Inflammatory macrophage treated with lipopolysaccharide for 4 hours (primary cell): ENCODE data around the gene KLHL10.
"Not testable (repeated sequence)": the region's sequence is repeated elsewhere in the genome, so short reads cannot be mapped to it uniquely, and the experiment has no call there.

Experiments used
- DNase-seq: peaks from one replicate; pipeline ENCODE4 v3.0.0-alpha.2; 2020

The KLHL10 gene

GRCh38 chr17:41860254-41860931, 22.8 kb downstream of the KLHL10 start:
- DNase-seq, result no peak

DNA sequence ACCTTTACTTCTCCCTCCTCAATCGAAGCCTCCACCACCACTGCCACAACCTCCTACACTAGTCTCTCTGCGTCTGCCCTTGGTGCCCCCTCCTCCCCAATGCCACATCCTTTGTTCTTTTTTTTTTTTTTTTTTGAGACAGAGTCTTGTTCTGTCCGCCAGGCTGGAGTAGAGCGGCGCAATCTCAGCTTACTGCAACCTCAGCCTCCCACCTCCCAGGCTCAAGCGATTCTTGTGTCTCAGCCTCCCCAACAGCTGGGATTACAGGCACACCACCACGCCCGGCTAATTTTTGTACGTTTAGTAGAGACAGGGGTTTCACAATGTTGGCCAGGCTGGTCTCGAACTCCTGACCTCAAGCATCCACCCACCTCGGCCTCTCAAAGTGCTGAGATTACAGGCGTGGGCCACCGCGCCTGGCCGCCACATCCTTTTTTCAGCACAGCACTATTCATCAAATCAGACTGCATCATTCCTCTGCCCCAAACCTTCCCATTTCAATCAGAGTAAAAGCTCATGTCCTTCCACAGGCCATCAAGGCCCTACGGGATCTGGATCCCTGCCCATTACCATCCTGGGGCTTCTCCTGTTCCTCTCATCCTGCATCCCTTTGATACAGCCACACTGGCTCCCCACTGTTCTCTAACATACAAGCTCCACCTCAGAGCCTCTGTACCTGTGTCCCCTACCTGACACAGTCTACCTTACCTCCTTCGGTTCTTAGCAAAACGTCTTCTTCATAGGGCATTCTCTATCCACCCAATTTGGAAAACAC, 25.6 kb downstream of the KLHL10 start:
- peak; percentile 2 for DNase-seq

DNA sequence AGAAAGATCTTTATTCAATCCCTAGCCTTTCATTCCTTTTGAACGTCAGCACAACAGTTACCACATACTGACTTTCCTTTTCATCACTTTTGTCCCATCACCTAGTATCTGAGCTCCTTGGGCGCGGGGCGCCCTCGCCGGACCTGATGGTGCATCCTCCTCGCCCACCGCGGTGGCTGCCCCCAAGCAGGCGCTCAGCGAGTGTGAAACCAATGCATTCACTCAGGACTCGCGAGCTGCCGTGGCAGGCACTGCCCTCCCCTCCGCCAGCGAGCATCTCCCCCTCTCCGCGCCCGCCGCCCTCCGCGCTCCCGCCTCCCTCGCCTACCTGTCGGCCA, 26.8 kb downstream of the KLHL10 start:
- peak; percentile 6 for DNase-seq

GRCh38 chr17:41864836-41865595, 27.4 kb downstream of the KLHL10 start, which contains the start of gene KLHL11:
TSS of gene KLHL11 (minus strand) at chr17:41865423. CDS start at chr17:41865370, 53 bp downstream.
- peak; percentile 90 for DNase-seq

DNA sequence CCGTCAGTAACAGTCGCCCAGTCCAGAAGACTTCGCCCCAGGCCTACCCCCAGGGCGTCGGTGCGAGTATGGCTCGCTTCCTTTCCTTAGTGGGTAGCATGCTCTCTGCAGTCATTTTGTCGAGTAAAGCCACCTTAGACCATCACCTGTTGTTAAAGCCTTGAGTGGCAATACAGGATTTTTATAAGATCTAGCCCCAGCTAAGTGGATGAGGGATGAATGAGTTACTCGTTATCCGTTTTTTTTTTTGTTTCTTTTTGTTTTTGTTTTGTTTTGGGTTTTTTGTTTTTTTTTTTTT, 27.9 kb downstream of the KLHL10 start:
- DNase-seq, result no peak

- no peak for DNase-seq
Observed at GRCh38 chr17:41868568-41868967, 30.9 kb downstream of the KLHL10 start.

- DNase-seq, result no peak
Observed at GRCh38 chr17:41869426-41869825, 31.8 kb downstream of the KLHL10 start.

GRCh38 chr17:41870097-41870496, 32.5 kb downstream of the KLHL10 start:
- no peak for DNase-seq

DNA sequence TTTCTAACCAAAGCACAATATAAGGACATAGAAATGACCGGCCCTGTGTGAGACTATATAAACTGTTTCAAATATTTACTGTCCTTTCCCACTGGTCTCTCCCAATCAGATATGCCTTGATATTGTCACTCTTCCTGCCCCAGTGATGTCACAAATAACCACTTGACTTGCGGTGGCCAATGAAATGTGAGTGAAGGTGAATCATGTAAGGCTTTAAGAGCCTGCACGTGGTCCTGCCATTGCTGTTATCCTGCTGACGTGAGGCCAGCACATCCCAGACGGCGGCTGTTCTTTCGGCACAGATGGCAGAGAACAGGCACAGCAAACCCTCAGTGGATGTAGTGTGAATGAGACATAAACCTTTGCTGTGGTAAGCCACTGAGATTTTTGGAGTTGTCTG, 33.0 kb downstream of the KLHL10 start:
- no peak for DNase-seq

DNA sequence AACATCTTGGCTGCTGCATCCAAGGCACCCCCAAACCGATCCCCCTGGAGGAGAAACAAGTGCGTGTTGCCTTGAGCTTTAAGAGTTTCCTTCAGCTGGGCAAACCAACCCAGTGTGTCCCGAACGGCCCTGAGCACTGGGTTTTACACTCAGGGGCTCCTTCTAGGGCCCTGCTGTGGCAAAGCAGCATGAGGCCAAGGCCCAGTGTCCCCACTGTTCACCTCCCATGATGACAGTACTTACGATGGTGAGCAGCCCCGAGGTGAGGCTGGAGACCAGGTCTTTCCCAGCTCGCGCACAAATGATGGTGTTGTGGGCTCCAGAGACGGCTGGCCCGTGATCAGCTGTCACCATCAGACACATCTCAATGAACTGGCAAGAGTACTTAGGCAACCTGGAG, 34.2 kb downstream of the KLHL10 start:
- DNase-seq, result no peak

- no peak for DNase-seq
Observed at GRCh38 chr17:41873559-41874292, 36.1 kb downstream of the KLHL10 start.

DNA sequence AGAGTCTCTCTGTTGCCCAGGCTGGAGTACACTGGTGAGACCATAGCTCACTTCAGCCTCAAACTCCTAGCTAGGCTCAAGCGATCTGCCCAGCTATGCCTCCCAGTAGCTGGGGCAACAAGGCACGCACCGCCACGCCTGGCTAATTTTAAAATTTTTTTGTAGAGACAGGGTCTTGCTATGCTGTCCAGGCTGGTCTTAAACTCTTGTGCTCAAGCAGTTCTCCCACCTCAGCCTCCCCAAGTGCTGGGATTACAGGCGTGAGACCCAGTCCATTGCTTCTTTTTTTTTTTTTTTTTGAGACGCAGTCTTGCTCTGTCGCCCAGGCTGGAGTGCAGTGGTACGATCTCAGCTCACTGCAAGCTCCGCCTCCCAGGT, 36.7 kb downstream of the KLHL10 start:
- DNase-seq, result not testable (repeated sequence)

- DNase-seq, result no peak
Observed at GRCh38 chr17:41880130-41880529, 42.5 kb downstream of the KLHL10 start.

GRCh38 chr17:41882756-41883155, 45.1 kb downstream of the KLHL10 start:
- no peak for DNase-seq

DNA sequence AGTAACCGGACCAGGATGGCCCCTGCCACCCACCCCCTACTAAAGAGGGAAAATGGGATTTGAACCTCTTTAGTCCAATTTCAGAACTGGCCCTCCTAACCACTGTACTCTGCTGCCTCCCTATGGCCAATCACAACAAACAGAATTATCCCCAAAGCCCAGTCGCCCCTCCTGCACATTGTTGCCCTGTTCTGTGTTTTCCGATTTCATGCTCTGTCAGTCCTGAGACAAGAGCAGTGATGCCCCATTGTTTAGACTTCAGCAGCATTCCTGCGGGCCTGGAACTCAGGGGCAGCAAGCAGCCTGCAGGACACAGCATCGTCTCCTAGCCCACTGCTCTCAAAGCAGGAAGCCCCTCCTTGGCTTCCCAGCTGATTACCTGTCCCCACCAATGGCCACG, 48.1 kb downstream of the KLHL10 start:
- no peak for DNase-seq

DNA sequence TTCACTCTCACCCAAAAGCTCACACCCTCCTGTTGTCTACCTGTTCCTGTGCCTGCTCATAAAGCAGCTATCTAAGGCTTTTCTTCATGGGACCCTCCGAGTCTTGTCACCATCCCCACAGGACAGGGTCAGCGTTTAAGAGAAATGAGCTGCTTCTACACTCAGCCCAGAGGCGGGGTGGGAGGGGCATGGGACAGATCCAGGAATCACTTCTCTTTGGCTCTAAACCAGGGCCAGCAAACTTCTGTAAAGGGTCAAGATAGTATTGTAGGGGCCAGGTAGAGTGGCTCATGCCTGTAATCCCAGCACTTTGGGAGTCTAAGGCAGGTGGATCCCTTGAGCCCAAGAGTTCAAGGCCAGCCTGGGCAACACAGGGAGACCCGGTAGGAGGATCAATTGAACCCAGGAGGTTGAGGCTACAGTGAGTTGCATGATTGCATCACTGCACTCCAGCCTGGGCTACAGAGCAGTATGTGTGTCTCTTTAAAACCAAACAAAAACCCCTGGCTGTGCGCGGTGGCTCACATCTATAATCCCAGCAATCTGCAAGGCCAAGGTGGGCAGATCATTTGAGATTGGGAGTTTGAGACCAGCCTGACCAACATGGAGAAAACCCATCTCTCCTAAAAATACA, 50.8 kb downstream of the KLHL10 start:
- DNase-seq, result no peak

DNA sequence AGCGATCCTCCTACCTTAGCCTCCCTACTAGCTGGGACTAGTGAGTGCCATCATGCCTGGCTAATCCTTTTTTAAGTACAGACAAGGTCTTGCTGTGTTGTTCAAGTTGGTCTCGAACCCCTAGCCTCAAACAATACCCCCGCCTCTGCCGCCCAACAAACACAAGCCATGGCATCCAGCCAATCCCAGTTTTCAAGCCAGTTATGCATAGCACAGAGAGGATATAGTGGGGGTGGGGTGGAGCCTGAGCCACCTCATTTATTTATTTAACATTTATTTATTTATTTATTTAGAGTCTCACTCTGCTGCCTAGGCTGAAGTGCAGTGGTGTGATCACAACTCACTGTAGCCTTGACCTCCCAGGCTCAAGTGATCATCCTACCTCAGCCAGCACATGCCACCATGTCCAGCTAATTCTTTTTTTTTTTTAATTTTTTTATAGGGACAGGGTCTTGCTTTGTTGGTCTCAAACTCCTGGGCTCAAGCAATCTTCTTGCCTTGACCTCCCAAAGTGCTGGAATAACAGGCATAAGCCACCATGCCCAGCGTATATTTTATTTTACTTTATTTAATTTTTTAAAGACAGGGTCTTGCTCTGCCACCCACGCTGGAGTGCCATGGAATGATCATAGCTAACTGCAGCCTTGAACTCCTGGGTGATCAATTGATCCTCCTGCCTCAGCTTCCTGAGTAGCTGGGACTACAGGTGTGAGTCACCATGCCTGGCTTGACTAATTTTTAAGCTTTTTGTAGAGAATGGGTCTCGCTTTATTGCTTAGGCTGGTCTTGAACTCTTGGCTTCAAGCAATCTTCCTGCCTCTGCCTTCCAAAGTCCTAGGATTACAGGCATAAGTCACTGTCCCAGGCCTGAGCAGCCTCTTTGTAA, 53.8 kb downstream of the KLHL10 start:
- DNase-seq, result no peak

DNA sequence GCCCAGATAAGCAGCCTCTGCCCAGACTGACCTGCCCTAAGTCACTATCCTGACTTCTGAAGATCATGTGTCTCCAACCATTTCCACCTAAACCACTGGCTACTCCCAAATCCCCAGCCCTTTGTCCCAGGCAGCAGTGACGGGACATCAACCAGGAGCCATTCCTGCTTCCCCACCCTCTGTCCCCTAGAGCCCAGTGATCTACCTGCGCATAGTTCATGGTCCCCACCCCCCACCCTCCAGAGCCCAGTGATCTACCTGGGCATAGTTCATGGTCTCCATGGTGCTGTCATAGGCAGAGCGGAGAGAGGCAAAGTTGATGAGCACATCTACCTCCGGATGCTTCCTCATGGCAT, 54.4 kb downstream of the KLHL10 start:
- no peak for DNase-seq

GRCh38 chr17:41893384-41893783, 55.8 kb downstream of the KLHL10 start:
- no peak for DNase-seq

DNA sequence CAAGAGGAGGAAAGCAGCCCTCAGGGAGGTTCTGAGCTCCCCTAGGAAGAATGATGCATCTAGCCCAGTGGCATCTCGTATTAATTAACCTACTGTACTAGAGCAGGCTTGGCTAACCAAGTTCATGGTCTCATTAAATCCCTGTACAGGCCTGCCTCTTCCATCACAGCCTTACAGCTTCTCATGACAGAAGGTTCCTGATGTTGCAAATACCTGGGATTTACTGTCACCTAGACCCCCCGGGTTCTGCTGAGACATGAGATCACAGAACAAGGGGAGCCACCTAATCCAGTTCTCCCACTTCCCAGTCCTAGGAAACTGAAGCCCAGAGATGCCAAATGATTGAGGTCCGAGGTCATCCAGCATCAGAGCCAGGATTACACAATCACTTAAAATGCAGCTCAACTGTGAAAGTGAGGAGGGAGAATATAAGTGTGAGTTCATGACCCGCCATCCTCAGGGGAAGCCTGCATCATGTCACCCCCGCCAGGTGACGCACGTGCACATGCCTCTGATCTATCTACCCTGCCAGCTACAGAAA, 57.2 kb downstream of the KLHL10 start:
- DNase-seq, result no peak

GRCh38 chr17:41895617-41896016, 58.0 kb downstream of the KLHL10 start:
- DNase-seq, result no peak

DNA sequence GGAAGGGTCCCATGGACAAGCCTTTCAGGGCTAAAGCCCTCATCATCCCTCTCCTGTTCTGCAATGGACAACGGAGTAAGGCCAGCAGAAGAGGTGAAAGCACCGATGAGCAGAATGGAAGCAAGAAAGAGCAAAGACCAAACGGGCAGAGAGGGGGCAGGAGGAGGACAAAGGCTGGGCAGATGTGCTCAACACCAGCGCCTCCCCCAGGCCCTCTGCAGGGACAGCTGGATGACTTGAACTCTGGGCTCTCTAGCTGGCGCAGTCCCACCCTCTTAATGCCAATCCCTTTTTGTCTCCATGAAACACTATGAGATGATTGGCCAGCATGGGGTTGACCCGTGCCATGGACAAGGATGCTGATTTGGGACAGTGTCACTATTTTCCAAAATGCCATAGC, 59.1 kb downstream of the KLHL10 start:
- DNase-seq, result no peak
